Head of caudate nucleus (tissue), 42 donors: ENCODE results near the gene CHST2.
"Not testable (repeated sequence)": the region's sequence is repeated elsewhere in the genome, so short reads cannot be mapped to it uniquely, and the experiment has no call there.

Source experiments
- DNase-seq, 42 donors: peaks; one replicate each; pipeline versions ENCODE4 v3.0.0 to v3.0.0-alpha.2; 2020 to 2021; ENCODE audit warnings: mixed read lengths in 7 of 42
- intact Hi-C: fragments of 100-400 bp; cut with DNase I; formaldehyde crosslinking; loops from one replicate; pipeline ENCODE4 v1.15.0; 2022

The CHST2 gene

GRCh38 chr3:143158014-143158988, 38.7 kb downstream of the CHST2 start:
- intact Hi-C loops = no loop called here
- DNase-seq = no peak

GRCh38 chr3:143160437-143160836, 40.9 kb downstream of the CHST2 start:
- no peak for DNase-seq
- intact Hi-C loops = no loop called here

GRCh38 chr3:143163562-143164100, 44.1 kb downstream of the CHST2 start:
- intact Hi-C loops = no loop called here
- no peak for DNase-seq

GRCh38 chr3:143165211-143165610, 45.6 kb downstream of the CHST2 start:
- no peak for DNase-seq
- intact Hi-C loops = no loop called here

- intact Hi-C loops, DNase-seq: not testable (repeated sequence)
Observed at GRCh38 chr3:143165612-143166285, 46.2 kb downstream of the CHST2 start.

- intact Hi-C loops = no loop called here
- DNase-seq = no peak
Observed at GRCh38 chr3:143166376-143166775, 46.8 kb downstream of the CHST2 start.

GRCh38 chr3:143167969-143168854, 48.6 kb downstream of the CHST2 start:
- DNase-seq = peak in 17 of 42 donors; percentile 8 to 42 (median 21)
- intact Hi-C loops = no loop called here

- intact Hi-C loops = no loop called here
- DNase-seq = no peak
Observed at GRCh38 chr3:143168855-143169192, 49.3 kb downstream of the CHST2 start.

- DNase-seq = no peak
- intact Hi-C loops = no loop called here
Observed at GRCh38 chr3:143170074-143170473, 50.5 kb downstream of the CHST2 start.

GRCh38 chr3:143170676-143171075, 51.1 kb downstream of the CHST2 start:
- intact Hi-C loops = no loop called here
- no peak for DNase-seq

GRCh38 chr3:143171141-143171980, 51.8 kb downstream of the CHST2 start:
- intact Hi-C loops = no loop called here
- no peak for DNase-seq

- DNase-seq = no peak
- intact Hi-C loops = no loop called here
Observed at GRCh38 chr3:143172062-143172794, 52.7 kb downstream of the CHST2 start.

- DNase-seq = no peak
- intact Hi-C loops = no loop called here
Observed at GRCh38 chr3:143172795-143173145, 53.2 kb downstream of the CHST2 start.

GRCh38 chr3:143173242-143173641, 53.7 kb downstream of the CHST2 start:
- intact Hi-C loops = no loop called here
- DNase-seq = no peak
